ENCODE results near the gene ALX4.

The ALX4 gene

GRCh38 chr11:44271286-44271685, 38.7 kb downstream of the ALX4 start:
- H3K9me2 ChIP-seq (replicated peaks; ENCODE audit: low read depth, low read length), result no peaks in the 10 kb centered on the region
- no peak overlapping the region for H3K4me3 ChIP-seq (ENCODE audit: low read length, poor library complexity, severe bottlenecking)
- H3K4me1 ChIP-seq (ENCODE audit: insufficient read depth, low read length, poor library complexity, severe bottlenecking), result peaks cover 15% of the 10 kb centered on the region
- no peaks in the 10 kb centered on the region for H3K9me3 ChIP-seq (ENCODE audit: insufficient read depth, low read depth, low read length)
- no peak for TF ChIP-seq EZH2phosphoT487 (IDR thresholded peaks at IDR 0.05; ENCODE audit: borderline replicate concordance)
- TF ChIP-seq, protein P1, sequence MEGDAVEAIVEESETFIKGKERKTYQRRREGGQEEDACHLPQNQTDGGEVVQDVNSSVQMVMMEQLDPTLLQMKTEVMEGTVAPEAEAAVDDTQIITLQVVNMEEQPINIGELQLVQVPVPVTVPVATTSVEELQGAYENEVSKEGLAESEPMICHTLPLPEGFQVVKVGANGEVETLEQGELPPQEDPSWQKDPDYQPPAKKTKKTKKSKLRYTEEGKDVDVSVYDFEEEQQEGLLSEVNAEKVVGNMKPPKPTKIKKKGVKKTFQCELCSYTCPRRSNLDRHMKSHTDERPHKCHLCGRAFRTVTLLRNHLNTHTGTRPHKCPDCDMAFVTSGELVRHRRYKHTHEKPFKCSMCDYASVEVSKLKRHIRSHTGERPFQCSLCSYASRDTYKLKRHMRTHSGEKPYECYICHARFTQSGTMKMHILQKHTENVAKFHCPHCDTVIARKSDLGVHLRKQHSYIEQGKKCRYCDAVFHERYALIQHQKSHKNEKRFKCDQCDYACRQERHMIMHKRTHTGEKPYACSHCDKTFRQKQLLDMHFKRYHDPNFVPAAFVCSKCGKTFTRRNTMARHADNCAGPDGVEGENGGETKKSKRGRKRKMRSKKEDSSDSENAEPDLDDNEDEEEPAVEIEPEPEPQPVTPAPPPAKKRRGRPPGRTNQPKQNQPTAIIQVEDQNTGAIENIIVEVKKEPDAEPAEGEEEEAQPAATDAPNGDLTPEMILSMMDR (conservative IDR thresholded peaks at IDR 0.05; ENCODE audit: low read length), result no peak
- no peaks in the 10 kb centered on the region for H4K20me1 ChIP-seq (ENCODE audit: insufficient read depth, low read length, poor library complexity, severe bottlenecking)
- H3K79me2 ChIP-seq (ENCODE audit: insufficient read depth, low read length), result no peaks in the 10 kb centered on the region
- no peak overlapping the region for H2AFZ ChIP-seq (ENCODE audit: low read length)
- H3K4me2 ChIP-seq (ENCODE audit: low read depth, low read length, poor library complexity, severe bottlenecking), result no peak overlapping the region
- H3K9ac ChIP-seq (ENCODE audit: low read depth, low read length, poor library complexity, severe bottlenecking), result no peak overlapping the region
- H3K27me3 ChIP-seq (ENCODE audit: insufficient read depth, low read length, poor library complexity, severe bottlenecking), result no peaks in the 10 kb centered on the region
- H3K36me3 ChIP-seq (ENCODE audit: insufficient read depth, low read length), result no peaks in the 10 kb centered on the region
- H3F3A ChIP-seq (ENCODE audit: low read depth), result no peaks in the 10 kb centered on the region

GRCh38 chr11:44270403-44271273, 39.3 kb downstream of the ALX4 start:
- H3K36me3 ChIP-seq (ENCODE audit: insufficient read depth, low read length), result no peaks in the 10 kb centered on the region
- no peak overlapping the region for H3K9ac ChIP-seq (ENCODE audit: low read depth, low read length, poor library complexity, severe bottlenecking)
- peaks cover 15% of the 10 kb centered on the region for H3K4me1 ChIP-seq (ENCODE audit: insufficient read depth, low read length, poor library complexity, severe bottlenecking)
- H4K20me1 ChIP-seq (ENCODE audit: insufficient read depth, low read length, poor library complexity, severe bottlenecking), result no peaks in the 10 kb centered on the region
- no peaks in the 10 kb centered on the region for H3K27me3 ChIP-seq (ENCODE audit: insufficient read depth, low read length, poor library complexity, severe bottlenecking)
- no peak overlapping the region for H3K4me3 ChIP-seq (ENCODE audit: low read length, poor library complexity, severe bottlenecking)
- no peak overlapping the region for H2AFZ ChIP-seq (ENCODE audit: low read length)
- no peaks in the 10 kb centered on the region for H3K79me2 ChIP-seq (ENCODE audit: insufficient read depth, low read length)
- no peak overlapping the region for H3K4me2 ChIP-seq (ENCODE audit: low read depth, low read length, poor library complexity, severe bottlenecking)
- H3K9me3 ChIP-seq (ENCODE audit: insufficient read depth, low read depth, low read length), result no peaks in the 10 kb centered on the region
- no peaks in the 10 kb centered on the region for H3K9me2 ChIP-seq (replicated peaks; ENCODE audit: low read depth, low read length)
- TF ChIP-seq, protein P1 (conservative IDR thresholded peaks at IDR 0.05; ENCODE audit: low read length), result no peak
- no peak for TF ChIP-seq EZH2phosphoT487 (IDR thresholded peaks at IDR 0.05; ENCODE audit: borderline replicate concordance)
- H3F3A ChIP-seq (ENCODE audit: low read depth), result no peaks in the 10 kb centered on the region

- TF ChIP-seq, protein P1 (conservative IDR thresholded peaks at IDR 0.05; ENCODE audit: low read length), result no peak
- no peak for TF ChIP-seq EZH2phosphoT487 (IDR thresholded peaks at IDR 0.05; ENCODE audit: borderline replicate concordance)
- Histone ChIP-seq H3K79me2 (ENCODE audit: insufficient read depth, low read length) (no peaks in the 10 kb centered on the region), H3K9me3 (ENCODE audit: insufficient read depth, low read depth, low read length) (no peaks in the 10 kb centered on the region), H3K4me3 (ENCODE audit: low read length, poor library complexity, severe bottlenecking) (no peak overlapping the region), H3K9me2 (replicated peaks; ENCODE audit: low read depth, low read length) (no peaks in the 10 kb centered on the region), H3K9ac (ENCODE audit: low read depth, low read length, poor library complexity, severe bottlenecking) (no peak overlapping the region), H4K20me1 (ENCODE audit: insufficient read depth, low read length, poor library complexity, severe bottlenecking) (no peaks in the 10 kb centered on the region), H2AFZ (ENCODE audit: low read length) (no peak overlapping the region), H3K4me2 (ENCODE audit: low read depth, low read length, poor library complexity, severe bottlenecking) (no peak overlapping the region), H3F3A (ENCODE audit: low read depth) (no peaks in the 10 kb centered on the region), H3K4me1 (ENCODE audit: insufficient read depth, low read length, poor library complexity, severe bottlenecking) (peaks cover 15% of the 10 kb centered on the region), H3K36me3 (ENCODE audit: insufficient read depth, low read length) (no peaks in the 10 kb centered on the region), H3K27me3 (ENCODE audit: insufficient read depth, low read length, poor library complexity, severe bottlenecking) (no peaks in the 10 kb centered on the region)
Observed at GRCh38 chr11:44269369-44270351, 40.3 kb downstream of the ALX4 start.

Measured in Loucy (cell line).